CD4-positive, alpha-beta T cell treated with Interleukin-2 at 100 ng/mL for 4 hours (primary cell): ENCODE data around the gene FLNA.
"Not testable (repeated sequence)": the region's sequence is repeated elsewhere in the genome, so short reads cannot be mapped to it uniquely, and the experiment has no call there.

Experiments
- DNase-seq: peaks from one replicate; pipeline ENCODE4 v3.0.0-alpha.2; 2020; ENCODE audit warnings: low spot score

FLNA gene

DNA sequence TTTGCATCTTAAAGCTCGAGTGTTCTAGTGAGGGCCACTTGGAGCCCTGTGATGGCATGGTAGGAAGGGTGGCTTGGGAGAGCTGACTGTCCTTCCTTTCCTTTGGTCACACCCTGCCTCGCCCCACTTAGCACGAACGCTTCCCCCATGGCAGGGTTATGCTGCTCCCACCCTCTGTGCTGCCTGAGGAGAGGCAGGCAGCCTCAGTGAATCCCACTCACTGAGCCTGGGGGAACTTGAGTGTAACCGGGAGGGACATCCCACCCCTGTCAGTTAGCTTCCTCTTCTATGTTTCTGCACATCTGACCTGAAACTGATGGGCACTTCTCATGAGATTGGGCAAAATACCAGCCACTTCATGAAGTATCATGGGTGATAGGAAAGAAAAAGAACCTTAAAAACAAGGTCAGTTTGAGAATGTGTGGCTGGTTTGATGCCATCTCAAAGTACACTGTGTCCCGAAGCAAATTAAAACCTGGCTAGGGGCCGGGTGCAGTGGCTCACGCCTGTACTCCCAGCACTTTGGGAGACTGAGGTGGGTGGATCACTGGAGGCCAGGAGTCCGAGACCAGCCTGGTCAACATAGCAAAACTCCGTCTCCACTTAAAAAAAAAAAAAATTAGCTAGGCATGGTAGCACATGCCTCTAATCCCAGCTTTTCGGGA is 68.8 kb downstream of the FLNA start:
- no peak for DNase-seq

DNA sequence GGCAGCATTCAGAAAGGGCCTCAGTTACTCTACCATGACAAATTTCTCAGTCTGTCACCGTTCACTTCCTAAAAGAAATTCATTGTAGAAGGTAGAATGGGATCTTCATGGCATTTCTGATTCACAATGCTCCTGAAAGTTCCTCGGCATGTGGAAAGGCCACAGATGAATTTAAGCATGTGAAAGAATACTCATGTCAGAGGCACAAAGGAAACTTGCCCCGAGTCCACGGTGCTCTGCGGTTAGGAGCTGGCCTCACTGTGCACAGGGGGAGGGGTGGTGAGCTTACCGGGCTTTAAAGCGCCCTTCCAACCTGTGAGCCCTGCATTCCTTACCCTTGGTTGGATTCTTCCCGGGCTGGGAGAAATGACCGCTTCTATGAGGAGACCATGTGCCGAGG is 69.6 kb downstream of the FLNA start:
- no peak for DNase-seq

DNA sequence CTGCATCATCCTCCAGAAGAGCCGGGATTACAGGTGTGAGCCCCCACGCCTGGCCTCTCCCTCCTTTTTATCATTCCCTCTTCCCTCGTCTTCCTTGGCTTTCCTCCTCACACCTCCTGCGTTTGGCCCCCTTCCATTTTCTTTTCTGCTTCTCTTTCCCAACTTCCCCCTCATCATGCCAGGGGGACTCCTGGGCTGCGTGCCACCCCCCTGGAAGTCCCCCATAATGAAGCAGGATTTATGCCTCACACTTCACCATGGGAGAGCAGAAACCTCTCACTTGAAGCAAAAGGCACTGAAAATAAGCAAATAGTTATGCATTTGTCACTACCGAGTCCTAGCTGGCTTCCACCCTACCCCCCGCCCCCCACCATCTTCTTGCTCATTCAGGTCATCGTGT is 71.0 kb downstream of the FLNA start:
- DNase-seq: no peak

DNA sequence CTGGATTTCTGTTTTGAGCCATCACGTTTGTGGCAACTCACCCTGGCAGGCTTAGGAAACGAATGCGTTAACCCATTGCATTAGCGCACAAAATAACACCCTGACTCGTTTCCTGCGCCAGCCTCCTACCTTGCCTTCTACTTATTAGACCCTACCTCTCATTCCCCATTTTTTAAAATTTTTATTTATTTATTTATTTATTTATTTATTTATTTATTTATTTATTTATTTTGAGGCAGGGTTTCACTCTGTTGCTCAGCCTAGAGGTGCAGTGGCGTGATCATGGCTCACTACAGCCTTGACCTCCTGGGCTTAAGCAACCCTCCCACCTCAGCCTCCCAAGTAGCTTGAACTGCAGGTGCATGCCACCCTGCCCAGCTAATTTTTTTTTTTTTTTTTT is 71.4 kb downstream of the FLNA start:
- not testable (repeated sequence) for DNase-seq

DNA sequence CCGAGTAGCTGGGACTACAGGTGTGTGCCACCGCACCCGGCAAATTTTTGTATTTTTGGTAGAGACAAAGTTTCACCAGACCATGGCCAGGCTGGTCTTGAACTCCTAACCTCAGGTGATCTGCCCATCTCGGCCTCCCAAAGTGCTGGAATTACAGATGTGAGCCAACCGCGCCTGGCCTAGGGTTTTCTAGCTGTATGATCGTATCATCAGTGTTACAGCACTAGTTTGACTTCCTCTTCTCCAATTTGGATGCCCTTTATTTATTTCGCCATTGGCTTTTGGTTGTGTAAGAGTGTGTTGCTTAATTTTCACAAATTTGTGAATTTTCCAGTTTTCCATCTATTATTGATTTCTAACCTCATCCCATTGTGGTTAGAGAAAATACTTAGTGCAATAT is 73.6 kb downstream of the FLNA start:
- DNase-seq: no peak
